NCI-H524 (cell line): Measurements from ENCODE around the gene SEMA4D.

Experiments used
- DNase-seq, 2 experiments: peaks; one replicate each; lab custom pipeline; 2025; lab: John Stamatoyannopoulos, UW

Gene SEMA4D

DNA sequence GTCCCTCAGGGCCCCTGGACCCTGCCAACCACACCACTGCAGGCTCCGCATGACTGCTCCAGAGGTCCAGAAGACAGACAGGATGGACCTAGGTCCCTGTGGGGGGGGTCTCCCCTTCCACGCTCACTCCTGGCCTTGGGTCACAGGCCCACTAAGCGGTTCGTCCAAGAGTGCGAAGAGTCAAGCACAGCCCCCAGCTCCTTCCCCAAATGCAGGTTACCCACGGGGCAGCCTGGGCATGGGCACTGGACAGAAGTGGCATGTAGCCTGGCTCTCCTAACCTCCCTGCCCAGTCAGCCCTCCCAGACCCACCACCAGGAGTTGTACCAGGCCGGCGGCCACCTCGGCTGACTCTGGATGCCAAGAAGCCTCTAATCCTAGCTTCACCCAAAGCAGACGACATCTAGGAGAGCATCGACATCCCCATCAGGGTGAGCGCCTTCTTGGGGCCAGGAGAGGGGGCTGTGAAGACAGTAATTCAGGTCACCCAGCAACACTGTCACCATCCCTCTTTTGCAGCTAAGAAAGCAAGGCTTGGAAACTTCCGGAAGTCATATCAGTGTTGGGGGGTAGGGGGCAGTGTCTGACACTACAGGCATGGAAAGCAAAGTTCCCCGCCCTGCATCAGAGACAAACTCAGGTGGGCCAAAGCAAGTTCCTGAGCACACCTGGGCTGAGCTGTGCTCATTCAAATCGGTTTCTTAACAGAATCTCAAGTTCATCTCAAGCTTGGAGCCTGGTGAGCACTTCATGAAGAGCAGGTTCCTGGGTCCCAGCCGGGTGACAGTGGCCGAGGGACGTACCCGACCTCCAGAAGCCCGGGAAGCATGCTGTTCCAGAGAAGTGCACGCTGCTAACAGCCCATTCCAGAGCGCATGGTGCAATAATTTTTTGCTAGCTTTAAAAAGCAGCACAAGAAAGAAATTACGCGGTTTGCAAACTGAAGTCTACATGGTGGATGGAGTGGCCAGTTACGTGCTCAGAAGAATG, 68.7 kb downstream of the SEMA4D start:
- peak in 1 of 2 experiments; percentile 2 for DNase-seq

DNA sequence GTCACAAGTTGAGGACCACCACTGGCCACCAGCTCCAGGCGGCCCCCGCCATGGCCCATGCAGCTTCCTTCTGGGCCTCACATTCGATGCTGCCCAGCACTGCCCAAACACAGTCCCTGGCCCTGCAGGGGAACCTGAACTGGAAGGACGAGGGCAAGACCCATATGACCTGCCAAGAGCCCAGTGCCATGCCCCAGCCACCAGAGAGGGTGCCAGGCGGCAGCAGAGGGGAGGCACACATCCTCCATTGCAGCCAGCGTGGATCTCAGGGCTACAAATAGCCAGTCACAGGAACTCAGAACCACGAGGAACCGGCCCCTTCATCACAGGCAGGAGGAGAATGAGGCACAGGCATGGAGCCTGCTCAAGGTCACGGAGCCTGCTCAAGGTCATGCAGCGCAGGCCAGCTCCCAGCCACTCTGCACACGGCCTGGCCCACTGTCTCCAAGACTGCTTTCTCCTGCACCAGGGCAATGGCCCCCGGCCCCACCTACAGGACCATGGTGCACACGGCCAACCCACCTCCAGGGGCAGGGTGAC, 69.6 kb downstream of the SEMA4D start:
- no peak for DNase-seq

DNA sequence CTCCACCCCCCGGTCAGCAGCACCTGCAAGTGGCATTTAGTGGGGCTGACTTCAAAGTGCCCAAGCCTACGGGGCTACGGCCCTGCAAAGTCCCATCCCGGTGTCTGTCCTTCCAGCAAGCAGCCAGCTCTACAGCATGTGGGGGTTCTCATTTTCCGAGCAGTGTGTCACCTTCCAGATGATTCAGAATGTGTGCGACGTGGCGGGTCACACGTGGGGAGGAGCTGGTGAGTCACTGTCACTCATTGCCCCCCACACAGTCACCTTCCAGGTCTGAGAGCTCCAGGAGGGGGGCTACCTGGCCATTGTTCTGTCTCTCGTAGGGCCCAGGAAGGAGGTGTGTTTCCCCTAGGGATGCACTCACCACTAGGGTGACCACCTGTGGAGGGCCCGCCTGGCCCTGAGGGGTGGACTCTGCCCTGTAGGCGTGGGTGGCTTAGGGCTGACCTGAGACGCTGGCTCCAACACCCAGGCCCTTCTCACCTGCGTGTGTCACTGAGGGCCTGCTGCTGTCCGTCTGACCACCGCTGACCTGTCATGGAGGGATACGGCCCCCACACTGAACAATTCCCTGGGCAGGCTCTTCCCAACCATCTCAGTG, 70.2 kb downstream of the SEMA4D start:
- no peak for DNase-seq

DNA sequence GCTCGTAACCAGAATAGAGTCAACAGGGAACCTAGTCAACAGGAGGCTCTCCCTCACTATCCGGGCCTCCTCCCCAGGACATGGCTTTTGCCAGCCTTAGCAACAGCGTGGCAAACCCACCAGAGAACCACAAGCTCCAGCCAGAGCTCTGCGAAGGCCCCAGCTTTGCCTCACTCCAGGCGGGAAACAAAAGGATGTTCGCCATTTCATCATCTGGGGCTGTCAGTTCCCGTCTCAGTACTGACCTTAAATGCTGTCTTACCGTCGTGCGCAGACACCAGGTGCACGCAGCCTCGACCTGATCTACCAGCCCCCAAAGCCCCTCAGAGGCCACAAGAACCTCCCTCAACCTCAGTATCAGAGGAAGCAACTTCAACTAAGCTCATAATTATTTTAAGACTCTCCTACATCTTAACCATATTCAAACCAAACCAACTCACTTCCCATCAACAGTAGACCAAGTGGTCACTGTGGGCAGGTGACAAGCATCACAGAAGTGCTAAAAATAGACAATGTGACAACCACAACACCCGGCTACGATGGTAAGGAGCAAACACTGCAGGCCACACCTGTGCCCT, 71.4 kb downstream of the SEMA4D start:
- no peak for DNase-seq

DNA sequence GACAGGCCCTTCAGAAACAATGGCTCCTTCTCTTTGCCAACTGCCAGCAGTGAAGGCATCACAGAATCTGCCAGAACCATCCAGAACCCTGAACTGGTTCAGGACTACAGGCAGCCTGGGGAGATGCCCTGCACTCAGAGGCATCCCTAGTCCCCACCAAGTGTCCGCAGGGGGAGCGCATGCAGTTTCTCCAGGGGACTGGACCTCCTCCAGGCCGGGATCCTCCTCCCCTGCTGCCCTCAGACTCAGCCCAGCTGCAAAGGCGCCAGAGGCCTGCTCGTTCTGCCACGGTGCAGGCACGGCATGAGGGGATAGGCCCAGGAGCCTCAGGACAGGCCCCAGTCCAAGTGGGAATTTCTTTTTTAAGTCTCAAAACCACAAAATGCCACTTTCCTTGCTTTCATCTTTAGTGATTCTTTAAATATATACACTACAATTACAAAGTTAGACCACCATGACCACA, 72.0 kb downstream of the SEMA4D start:
- DNase-seq = no peak

DNA sequence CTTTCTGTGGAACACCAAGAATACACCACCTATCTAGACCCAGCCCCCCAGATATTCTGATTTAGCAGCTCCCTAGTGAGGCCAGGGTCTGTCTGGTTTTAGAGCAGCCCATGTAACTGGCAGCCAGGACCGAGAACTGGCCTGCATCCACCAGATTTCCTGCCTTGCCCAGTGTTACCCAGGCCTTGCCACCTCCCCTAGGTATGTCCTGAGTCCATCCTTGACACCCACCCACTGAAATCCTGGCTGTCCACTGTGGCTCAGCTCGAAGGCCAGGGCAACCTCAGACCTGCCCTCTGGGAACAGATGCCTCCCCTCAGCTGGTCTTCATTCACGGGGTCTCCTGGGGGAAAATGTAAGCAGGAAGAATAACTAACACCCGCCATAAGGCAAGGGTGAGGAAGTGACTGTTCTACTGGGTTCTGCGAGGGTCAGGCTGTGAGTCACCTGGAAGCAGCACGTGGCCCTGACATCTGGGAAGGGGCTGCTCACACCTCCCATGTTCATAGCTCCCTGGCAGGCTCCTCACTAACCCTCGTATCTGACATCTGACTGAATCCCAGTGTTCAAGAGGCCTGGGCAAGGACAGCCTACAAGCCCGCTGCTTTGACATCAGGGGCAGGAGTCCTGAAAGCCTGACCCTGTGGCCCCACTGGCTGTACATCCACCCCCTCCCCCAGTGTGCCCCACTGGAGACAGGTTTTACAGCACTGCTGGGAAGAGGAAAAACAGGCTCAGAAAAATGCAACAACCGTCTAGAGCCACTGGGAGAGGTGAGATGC, 72.7 kb downstream of the SEMA4D start:
- DNase-seq = no peak

DNA sequence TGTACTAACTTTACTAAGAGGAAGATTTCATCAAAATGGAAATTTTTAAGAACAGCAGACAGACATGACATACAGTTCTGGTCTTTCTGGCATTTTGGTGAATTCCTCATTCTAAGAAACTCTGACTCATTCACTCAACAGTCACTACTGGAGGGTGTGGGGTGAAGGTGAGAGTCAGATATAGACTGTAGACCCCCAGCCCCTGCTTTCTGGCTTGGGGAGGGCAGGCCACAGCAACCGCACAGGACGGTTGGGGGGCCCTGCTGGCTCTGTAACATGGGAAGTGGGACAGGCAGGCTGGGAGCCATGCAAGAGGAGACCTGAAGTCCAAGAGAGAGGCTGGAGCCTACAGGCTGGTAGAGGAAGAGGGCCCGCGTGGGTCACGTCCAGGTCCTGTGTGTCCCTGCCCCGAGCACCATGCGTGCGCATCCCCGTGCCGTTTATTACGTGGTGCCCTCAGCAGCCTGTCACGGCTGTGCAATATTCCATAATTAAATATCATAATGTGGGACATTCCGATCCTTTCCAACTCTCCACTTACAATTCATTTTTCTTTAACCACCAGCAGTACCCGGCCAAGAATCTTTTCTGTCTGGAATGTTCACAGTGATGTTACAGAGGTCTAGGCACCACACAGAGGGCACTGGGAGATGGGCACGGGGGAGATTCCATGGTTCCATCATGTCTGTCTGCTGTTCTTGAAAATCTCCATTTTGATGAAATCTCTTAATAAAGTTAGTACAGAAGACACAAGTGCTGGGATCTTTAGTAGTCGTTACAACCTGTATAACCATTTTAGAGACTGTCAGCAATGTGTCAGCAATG, 75.5 kb downstream of the SEMA4D start:
- DNase-seq = no peak

DNA sequence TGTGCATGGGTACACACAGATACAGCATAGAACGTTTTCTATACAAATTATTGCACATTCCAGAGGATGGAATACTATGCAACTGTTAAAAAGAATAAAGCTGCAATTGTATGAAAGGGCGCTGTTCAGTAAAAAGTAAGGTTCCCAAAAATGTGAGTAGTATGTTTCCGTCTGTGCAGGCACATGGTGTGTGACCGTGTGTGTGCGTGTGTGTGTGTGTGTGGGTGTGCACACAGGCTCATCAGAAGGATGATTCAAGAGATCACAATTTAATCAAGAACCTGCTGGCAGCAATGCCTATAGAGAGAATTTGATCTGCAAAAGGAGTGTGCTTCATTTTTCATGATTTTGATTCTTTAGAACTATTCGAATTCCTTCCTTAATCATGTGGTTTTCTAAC, 76.3 kb downstream of the SEMA4D start:
- DNase-seq = no peak

DNA sequence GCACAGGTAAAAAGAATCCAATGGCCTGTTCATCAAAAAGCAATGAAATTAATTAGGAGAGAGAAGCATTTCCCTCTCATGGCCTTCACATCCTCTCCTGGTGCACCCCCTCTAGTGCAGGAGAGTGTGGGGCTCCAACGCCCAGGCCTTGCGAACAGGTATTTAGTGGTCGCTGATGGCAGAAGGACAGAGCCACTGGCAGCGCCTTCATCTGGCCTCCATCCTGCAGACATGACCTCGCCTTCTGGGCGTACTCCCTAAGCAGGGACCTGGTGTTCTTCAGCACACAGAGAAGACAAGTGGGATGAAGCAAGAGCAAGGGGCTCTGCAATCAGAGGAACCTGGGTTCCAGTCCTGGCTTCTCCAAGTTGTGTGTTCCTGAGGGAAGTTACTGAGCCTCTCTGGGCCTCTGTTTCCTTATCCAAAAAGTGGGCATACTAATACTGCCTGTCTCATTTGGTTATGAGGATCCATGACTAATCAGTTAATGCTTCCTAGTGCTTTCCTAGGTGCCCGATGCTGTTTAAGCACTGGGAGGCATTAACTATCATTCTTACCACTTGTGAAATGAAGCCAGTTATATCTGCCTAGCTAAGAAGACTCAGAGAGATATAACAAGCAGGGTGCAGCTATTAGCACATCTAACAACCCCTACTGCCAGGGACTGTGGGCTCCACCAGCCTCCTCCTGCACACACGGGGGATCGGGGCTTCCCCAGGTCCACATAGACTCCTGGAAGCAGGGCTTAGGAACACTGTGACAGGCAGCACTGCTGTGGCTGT, 77.3 kb downstream of the SEMA4D start:
- no peak for DNase-seq

DNA sequence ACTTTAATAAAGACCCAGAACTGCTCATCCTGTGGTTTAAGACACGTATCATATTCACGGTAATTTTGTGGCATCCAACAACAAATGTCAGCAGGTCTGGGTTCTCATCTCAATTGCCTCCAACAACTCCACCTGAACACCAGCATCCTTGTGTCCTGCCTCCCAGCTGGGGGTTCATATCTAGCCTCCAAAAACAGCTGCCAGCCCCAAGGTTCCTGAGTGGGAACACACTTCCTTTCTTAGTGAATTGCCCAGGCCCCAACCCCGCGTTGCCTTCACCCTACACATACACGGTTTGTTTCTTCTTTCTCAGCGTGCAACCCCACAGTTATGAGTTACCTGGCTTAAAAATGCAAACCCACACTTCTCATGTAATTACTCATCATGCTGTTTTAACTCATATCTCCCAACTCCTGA, 77.9 kb downstream of the SEMA4D start:
- no peak for DNase-seq

DNA sequence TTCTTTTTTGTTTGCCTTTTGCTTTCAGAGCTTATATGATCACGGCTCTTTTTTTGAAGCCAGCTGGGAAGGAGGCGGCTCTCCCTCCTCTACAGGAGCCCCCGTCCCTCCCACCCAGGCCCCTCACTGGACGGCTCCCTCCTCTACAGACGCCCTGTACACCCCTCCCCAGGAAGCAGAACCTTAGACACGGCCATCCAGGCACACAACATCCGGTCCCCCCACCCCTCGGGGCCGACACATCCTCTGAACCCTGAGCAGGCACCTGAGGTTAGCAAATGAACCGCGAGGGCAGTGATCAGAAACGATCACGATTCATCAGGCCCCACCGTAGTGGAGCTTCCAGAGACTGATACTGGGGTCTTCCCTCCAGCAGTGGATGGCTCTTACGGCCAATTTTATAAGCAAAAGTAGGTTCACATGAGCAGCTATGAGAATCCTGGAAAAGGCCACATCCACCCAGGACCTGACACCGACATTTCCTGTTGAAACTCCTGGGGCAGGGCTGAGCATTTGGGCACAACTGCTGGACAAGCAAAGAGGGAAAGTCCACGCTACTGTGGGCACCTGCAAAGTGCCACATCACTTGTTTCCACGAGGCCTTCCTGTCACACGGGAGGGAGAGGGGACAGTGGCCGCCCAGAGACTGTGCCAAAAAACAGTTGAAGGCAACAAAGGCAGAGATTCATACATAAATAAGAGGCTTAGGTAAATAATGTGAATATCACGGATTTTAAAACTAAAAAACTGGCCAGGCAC, 78.9 kb downstream of the SEMA4D start:
- DNase-seq = no peak

DNA sequence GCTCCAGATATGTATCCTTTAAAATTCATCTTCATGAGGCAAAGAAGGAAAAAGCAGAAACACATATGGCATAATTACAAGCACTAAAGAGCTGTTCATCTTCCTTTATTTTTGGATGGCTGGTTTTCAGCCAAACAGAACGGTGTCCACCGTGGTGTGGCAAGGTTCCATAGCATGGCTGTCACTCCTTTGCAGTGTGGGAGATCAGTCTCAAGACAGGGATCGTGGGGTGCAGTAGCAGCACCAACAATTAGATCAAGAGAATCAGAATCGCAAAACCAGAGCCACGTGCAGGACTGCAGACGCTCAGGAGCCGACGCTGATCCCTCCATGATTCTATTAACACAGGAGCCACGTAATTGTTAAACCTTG, 79.5 kb downstream of the SEMA4D start:
- DNase-seq = no peak

DNA sequence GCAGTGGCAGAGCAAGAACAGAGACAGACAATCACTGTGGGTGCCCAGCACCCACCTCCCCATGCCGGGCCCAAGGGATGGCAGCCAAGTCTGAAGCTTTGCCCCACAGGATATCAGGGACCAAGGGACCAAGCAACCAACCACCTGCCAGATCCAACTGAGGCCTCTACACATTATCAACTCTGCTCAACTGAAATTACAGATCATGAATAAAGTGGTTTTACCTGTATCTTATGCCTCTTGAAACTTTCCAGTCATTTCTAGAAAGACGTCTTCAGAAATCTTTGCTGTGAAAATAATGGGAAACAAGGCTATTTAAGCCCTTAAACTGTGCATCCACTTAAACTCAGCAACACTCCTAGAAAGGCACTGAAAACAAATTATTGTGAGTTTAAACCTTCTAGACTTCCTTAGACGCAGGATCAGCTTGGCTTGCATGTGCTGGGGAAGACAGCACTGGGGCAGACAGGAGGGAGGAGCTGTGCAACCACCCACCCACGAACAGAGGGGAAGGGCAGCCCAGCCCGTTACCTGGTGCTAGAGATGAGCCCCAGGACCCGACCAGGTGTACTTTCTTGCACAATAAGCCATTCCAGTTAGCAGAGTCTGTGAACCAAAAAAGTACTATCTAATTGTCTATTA, 80.0 kb downstream of the SEMA4D start:
- no peak for DNase-seq

DNA sequence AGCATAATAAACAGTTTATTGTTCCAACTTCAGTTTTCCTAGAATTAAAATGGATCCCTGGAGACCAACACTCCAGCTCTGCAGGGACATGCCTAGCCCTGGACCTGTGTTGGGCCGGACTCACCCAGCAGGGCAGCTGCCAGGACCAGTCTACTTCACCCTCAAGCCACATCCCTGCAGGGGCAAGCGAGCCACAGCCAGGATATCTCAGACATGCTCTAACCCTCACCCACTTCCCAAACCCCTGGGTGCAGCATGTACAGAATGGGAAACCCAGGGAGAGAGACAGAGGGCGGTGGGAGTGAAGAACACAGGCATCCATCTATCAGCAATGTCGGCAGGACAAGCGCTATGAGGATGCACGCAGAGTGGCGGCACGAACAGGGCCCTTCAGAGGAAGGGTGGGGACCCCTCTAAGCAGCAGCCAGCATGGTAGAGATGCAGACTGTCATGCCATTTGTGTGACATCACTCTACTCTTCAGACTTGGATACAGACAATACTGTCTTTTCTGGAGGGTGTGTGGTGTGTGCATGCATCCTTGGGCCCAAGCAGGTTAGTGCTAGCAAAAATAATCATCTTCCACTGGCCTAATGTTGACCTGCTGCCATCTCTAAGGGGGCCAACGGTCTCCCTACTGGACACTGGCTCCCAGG, 83.1 kb downstream of the SEMA4D start:
- DNase-seq = no peak

DNA sequence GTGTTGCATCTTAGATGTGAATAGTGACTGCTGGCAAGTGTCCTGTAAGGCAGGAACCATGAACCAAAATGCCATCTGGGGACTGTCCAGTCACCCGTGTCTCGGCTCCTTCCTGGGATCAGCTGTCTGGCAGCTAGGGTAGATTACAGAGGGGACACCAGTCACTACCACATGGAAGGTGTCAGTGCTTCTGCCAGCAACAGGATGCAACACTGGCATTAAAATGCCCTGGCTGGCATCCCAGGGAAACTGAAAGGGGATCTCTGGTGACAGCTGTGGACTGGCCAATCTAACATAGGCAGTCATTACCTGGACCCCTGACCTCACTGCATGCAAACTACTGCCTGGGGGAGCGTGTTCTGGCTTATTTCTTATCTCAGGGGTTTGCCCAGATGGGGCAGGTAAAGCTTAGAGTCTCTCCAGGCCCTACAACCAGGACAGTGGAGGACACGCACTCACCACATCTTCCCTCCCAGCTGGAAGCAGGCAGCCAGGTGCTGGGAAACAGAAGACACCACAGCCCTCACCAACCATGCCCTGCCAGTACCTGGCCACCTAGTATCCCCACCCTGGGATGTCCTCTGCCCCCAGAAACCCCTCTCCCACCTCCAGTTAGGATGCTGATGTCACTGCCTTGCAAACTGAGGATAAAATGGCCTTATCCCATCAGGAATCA, 83.8 kb downstream of the SEMA4D start:
- DNase-seq = no peak

DNA sequence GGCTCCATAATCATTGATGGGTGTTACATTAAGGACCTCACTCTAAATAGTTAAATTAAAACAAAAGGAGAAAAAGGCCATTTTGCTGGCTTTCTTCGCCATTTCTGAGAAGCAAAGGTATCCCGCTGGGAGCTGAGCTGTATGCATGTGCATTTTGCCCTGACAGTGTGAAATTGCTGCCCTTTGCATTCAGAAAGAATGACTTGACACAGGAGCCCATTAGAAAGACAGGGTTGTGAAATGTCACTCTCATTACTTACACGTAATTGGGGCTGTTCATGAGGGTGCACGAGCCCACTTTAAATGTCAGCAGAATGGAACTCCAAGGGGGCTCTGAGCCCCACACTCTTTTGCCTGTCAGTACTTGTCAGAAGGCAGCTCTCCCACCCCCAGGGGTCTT, 85.0 kb downstream of the SEMA4D start:
- no peak for DNase-seq

DNA sequence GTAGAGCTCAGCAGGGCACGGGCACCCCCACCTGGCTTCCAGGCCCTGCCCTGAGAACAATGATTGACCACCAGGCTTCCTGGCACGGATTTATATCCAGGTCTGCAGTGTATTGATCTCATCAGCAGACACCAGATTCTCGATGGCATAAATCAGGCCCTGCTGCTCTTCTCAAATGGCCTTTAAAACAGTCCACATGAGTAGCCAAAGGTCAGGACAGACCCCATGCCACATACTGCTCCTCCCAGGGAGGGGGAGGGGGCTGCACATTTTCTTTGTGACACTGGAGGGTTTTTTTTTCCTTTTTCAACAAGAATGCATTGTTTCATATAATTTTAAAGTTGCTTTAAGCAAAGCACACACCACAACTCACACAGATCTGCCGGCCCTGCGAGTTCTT, 85.4 kb downstream of the SEMA4D start:
- DNase-seq = no peak

DNA sequence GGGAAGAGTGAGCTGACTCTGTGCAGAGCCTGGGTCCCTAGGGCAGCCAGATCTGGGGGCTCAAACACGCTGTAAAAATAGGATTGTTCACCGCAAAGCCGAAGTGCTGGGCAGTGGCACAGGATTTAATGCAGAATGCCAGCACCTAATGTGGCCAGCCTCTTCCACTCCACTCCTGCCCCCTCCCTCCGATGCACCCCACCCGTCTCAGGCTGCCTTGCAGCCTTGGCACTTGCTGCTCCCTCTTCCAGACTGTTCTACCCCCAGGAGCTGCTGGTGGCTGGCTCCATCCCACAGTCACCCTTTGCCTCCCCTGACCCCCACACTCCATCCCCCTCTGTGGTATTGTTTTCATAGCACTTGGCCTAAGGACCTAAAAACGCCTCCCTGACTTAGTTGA, 86.2 kb downstream of the SEMA4D start:
- no peak for DNase-seq
